DLD1 (cell line): ENCODE results near the gene SRPK3.

ENCODE experiments used
- in situ Hi-C: cut with HindIII; loops from 2 replicates; pipeline ENCODE4 v1.10.0; 2017; ENCODE audit warnings: low sequenced_read_pairs

The SRPK3 gene

DNA sequence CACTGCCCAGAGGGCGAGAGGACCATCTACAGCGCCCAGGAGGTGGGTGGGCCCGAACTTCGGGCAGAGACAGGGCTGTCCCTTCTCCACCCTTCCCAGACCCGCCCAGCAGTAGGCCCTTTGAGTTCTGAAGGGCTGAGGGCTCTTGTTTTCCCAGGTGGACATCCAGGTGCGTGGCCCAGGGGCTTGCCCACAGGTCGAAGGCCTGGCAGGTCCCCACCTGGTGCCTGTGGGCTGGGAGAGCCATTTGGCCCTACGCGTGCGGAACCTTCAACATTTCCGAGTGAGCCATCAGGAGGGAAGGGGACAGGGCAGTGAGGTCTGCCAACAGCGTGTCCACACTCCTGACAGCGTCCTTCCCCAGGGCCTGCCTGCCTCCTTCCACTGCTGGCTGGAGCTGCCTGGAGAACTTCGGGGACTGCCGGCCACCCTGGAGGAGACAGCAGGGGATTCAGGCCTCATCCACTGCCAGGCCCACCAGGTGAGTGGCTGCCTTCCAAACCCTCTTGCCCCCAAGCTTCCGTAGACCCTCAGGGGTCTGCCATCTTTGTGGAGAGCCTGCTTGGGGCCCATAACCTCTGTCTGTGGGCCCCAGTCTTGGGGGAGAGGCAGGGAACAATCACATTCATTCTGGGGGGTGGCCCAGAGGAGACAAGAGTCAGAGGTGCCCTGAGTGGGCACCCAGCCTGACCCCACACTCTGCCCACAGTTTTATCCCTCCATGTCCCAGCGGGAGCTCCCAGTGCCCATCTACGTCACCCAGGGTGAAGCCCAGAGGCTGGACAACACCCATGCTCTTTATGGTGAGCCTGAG is 10.0 kb upstream of the SRPK3 start:
- in situ Hi-C loops: no loop called here

DNA sequence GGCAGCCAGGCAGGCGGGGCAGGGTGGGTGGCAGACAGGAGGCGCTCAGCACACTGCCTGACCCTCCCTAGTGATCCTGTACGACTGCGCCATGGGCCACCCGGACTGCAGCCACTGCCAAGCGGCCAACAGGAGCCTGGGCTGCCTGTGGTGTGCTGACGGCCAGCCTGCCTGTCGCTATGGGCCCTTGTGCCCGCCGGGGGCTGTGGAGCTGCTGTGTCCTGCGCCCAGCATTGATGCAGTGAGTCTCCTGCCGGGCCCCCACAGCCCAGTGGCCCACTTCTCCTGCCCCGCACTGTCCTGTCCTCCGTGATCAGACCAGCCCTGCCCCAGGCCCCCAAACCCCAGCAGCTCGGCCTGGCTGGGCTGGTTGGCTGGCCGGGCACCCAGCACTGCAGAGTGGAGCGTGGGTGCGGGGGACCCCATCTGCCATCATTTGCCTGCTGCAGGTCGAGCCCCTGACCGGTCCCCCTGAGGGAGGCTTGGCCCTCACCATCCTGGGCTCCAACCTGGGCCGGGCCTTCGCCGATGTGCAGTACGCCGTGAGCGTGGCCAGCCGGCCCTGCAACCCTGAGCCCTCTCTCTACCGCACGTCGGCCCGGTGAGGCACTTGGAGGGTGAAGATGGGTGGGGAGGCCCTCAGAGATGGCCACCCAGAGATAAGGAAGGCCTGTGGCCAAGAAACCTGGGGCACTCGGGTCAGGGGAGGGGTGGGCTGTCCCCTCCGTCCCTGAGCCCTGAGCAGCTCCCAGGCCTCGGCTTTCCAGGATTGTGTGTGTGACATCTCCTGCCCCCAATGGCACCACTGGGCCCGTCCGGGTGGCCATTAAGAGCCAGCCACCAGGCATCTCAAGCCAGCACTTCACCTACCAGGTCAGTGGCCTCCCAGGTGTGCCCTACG is 9.2 kb upstream of the SRPK3 start:
- in situ Hi-C loops: no loop called here

DNA sequence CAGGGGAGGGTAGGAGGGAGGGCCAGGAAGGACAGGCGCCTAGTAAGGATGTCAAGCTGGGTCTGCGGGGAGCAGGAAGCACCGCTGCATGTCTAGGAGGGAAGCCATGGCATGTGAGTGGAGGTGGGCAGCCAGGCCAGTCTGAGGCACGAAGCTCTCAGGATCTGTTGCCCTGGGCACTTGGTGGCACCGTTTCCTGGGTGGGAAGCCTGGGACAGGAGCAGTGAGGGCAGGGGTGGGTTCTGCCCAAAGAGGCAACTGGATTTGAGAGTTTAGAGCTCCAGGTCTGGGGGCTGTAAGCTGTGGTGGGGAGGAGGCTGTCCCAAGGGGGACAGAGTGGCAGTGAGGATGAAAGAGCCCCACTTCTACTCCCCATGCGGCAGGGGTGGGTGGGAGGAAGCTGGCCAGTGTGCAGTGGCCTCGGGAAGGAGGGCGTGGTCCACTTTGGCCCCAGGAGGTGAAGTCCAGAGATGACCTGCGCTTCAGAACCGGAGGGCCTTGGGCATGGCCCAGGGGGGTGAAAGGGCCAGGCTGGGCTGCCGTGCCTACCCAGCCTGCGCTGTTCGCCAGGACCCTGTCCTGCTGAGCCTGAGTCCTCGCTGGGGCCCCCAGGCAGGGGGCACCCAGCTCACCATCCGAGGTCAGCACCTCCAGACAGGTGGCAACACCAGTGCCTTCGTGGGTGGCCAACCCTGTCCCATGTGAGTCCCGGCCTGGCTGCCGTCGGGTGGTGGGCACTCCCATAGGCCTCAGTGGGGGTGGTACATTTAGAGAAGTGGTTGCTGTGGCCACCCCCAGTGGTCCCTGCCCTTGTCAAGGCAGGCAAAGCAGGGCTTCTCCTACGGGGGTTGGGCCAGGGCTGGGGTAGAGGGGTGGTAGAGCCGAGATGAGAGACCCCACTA is 8.3 kb upstream of the SRPK3 start:
- in situ Hi-C loops: no loop called here

DNA sequence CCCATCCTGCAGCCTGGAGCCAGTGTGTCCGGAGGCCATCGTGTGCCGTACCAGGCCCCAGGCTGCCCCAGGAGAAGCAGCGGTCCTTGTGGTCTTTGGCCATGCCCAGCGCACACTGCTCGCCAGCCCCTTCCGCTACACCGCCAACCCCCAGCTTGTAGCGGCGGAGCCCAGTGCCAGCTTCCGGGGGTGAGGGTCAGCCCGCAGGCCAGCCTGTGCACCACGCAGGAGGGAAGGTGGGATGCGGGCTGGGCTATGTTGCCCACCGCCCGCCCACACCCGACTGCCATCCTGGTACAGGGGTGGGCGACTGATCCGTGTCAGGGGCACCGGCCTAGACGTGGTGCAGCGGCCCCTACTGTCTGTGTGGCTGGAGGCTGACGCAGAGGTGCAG is 7.6 kb upstream of the SRPK3 start:
- in situ Hi-C loops: no loop called here

DNA sequence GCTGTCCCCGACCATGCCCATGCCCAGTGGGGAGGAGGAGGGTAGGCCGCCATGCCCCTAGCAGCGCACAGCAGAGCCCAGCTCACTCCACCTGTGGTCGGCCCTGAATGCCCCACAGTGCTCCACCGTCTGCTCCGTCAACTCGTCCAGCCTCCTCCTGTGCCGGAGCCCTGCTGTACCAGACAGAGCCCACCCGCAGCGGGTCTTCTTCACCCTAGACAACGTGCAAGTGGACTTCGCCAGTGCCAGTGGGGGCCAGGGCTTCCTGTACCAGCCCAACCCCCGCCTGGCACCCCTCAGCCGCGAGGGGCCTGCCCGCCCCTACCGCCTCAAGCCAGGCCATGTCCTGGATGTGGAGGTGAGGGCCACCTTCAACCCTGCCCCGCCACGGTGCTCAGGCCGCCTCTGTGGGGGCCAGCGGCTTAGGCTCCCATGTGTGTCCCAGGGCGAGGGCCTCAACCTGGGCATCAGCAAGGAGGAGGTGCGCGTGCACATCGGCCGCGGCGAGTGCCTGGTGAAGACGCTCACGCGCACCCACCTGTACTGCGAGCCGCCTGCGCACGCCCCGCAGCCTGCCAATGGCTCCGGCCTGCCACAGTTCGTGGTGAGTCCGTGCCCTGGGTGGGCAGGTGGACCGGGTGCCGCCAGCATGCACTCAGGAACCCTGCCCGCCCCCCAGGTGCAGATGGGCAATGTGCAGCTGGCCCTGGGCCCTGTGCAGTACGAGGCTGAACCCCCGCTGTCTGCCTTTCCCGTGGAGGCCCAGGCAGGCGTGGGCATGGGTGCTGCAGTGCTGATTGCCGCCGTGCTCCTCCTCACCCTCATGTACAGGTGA is 6.9 kb upstream of the SRPK3 start:
- in situ Hi-C loops: no loop called here

DNA sequence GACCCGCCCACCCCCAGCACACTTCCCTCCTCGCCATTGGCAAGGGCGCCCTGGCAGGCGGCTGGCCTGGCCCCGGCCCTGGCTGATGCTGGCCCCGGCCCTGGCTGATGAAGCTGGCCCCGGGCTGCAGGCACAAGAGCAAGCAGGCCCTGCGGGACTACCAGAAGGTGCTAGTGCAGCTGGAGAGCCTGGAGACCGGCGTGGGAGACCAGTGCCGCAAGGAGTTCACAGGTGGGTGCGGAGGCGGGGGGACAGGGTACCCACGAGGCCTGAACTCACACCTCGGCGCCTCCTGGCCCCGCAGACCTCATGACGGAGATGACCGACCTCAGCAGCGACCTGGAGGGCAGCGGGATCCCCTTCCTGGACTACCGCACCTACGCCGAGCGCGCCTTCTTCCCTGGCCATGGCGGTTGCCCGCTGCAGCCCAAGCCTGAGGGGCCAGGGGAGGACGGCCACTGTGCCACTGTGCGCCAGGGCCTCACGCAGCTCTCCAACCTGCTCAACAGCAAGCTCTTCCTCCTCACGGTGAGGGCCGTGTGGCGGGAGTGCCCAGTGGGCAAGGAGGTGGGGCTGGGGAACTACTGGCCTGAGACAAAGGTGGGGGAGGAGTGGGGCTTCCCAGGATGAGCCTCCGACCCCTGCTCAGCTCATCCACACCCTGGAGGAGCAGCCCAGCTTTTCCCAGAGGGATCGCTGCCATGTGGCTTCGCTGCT is 6.1 kb upstream of the SRPK3 start:
- in situ Hi-C loops: no loop called here

DNA sequence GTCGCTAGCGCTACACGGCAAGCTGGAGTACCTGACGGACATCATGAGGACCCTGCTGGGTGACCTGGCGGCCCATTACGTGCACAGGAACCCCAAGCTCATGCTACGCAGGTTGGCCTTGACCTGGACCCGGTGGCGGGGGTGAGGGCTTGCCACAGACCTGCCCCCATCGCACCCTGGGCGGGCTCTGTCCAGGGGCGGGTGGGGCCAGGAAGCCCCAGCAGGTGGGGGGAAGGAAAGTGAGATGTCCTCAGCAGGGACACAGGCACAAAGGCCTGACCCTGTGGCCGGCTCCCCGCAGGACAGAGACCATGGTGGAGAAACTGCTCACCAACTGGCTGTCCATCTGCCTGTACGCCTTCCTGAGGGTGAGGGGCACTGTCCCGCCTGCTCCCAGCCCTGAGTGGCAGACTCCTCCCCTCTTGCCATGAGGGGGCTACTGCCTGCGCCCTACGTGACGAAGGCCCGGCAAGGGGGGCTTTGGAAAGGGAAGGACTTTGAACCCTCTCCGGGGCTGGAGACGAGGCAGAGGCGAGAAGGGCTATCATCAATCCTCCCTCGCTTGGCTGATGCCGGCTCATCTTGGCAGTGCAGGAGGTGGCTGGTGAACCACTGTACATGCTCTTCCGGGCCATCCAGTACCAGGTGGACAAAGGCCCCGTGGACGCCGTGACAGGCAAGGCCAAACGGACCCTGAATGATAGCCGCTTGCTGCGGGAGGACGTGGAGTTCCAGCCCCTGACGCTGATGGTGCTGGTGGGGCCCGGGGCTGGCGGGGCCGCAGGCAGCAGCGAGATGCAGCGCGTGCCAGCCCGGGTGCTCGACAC is 5.3 kb upstream of the SRPK3 start:
- in situ Hi-C loops: no loop called here

DNA sequence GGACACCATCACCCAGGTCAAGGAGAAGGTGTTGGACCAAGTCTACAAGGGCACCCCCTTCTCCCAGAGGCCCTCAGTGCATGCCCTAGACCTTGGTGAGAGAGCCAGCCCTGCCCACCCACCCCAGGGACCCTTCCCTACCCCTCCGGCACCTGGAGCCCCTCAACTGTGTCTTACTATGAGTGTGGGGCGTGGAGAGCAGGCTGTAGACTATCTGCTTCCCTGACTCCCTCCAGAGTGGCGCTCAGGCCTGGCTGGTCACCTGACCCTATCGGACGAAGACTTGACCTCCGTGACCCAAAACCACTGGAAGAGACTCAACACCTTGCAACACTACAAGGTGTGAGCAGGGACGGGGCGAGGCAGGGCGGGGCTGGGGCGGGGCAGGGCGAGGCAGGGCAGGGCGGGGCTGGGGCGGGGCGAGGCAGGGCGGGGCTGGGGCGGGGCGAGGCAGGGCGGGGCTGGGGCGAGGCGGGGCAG is 4.7 kb upstream of the SRPK3 start:
- in situ Hi-C loops: no loop called here

DNA sequence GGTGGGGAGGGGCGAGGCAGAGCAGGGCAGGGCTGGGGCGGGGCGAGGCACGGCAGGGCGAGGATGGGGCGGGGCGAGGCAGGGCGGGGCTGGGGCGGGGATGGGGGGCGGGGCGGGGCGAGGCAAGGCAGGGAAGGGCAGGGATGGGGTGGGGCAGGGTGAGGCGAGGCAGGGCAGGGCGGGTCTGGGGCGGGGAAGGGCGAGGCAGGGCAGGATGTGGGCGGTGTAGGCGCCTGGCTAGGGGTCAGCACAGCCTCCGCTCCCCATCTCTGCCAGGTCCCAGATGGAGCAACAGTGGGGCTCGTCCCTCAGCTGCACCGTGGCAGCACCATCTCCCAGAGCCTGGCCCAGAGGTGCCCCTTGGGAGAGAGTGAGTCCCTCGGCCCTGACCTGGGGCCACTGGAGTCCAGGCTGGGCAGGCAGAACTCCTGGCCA is 4.2 kb upstream of the SRPK3 start:
- in situ Hi-C loops: no loop called here

DNA sequence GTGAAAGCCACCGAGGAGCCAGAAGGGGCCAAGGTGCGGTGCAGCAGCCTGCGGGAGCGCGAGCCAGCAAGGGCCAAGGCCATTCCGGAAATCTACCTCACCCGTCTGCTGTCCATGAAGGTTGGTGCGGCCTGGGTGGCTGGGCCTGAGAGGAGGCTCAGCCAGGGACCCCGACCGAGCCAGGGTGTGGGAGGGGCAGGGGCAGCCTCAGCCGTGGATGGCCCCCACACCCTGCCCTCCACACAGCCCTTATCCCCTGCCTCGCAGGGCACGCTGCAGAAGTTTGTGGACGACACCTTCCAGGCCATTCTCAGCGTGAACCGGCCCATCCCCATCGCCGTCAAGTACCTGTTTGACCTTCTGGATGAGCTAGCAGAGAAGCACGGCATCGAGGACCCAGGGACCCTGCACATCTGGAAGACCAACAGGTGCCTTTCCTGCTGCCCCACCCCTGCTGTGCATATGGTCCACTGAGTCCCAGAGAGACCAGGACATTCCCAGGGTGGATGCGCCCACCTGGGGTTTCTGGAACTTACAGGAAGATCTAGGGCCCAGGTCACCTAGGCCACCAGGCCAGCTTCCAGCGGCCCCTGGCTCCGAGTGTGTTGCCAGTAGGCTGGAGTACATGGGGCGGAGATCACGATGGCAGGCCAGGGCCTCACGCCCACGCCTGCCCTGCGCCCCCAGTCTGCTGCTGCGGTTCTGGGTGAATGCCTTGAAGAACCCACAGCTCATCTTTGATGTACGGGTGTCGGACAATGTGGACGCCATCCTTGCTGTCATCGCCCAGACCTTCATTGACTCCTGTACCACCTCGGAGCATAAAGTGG is 3.4 kb upstream of the SRPK3 start:
- in situ Hi-C loops: no loop called here

DNA sequence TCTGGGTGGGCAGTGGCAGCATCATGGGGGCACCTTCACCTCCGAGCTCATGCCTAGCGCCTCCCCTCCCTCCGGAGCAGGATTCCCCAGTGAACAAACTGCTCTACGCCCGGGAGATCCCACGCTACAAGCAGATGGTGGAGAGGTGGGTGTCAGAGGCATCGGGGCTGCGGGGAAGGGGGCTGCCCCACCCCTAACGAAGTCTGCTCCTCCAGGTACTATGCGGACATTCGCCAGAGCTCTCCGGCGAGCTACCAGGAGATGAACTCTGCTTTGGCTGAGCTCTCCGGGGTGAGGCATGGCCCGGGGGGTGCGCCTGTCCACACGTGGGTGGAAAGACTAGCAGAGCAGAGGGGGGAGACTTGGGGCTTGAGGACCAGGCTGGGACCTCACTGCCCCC is 2.7 kb upstream of the SRPK3 start:
- in situ Hi-C loops: no loop called here

DNA sequence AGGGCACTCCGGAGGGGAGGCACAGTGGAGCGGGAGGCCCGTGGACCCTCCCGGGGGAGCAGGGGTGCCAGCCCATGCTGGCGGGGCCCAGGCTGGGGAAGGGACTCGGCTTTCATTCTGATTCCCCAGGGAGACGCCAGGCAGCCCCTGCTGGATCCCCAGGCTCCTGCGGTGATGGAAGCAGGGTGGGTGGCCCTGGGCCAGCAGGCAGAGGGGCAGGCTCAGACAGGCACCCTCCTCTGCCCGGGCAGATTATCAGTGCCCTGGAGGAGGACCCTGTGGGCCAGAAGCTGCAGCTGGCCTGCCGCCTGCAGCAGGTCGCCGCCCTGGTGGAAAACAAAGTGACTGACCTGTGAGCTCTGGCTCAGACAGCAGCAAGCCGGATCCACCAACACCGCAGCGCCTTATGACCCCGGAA is 2.1 kb upstream of the SRPK3 start:
- in situ Hi-C loops: no loop called here

DNA sequence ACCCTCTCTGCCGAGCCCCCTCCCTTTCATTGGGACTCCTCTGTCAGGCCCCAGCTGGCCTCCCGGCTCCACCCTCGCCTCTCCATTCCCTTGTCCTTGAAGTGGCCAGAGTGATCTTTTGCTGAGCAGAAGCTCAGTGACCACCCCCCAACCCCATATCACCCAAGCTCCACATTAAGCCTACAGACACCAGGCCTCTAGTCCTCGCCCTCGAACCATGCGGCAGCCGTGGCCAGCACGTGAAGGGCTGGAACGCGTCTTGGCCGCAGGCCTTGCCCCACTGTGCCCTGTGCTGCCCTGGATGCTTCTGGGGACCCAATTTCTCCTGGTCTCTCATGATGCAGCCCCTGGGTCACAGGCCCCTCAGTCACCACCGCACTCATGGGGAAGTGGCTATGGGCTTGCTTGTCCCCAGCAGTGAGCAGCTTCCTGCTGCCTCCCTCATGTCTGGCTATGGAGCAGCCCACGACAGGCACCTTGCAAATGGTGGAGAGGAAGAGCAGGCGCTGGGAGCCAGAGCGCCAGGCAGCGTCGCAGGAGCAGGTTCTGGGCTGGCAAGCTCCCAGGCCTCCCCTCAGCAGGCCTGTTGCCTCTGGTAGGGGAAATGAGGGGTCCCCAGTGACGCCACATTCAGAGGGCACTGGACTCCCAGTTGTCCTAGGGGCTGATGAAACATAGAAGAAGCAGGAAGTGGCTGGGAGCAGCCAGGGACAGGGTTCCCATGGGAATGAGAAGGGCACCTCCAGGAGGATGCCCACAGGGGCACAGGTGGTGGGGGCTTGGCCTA is 757 bp upstream of the SRPK3 start:
- in situ Hi-C loops: no loop called here

DNA sequence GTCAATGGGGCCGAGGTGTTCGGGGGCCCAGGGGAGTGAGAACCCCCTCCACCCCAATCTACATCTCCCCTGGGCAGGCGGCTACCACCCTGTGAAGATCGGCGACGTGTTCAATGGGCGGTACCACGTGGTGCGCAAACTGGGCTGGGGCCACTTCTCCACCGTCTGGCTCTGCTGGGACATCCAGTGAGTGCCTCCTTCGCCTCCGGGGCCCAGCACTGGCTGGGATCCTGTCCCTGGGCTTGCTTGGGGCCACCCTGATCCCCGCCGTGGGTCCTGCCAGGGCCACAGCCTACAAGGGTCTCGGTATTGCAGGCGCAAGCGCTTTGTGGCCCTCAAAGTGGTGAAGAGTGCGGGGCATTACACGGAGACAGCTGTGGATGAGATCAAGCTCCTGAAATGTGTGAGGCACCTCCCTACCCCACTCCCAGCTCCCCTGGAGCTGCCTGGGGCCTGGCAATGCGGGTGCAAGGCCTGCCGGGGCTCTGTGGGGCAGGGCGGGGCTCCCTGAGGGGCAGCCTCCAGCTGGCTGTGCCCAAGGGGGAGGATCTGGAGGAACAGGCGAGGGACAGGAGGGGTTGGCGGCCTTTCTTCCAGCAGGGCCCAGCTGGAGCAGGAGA is 697 bp downstream of the SRPK3 start:
- in situ Hi-C loops: no loop called here

DNA sequence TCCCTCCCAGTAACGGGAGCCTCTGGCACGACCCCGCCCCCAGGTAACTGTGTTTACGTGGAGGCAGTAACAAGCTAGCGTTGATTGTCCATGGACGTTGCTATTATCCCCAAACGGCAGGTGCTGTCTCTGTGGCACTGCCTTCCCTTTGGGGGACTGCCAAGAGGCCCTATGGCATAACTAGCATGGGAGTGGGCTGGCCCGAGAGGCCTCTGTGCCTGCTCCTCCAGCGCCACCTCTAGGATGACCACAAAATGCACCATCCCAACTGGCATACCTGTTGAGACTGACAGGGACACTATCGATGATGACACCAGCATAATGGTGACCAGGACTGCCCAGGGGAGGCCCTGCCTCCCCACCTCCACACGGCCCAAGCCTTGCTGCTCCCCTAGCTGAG is 1.5 kb downstream of the SRPK3 start:
- in situ Hi-C loops: no loop called here

DNA sequence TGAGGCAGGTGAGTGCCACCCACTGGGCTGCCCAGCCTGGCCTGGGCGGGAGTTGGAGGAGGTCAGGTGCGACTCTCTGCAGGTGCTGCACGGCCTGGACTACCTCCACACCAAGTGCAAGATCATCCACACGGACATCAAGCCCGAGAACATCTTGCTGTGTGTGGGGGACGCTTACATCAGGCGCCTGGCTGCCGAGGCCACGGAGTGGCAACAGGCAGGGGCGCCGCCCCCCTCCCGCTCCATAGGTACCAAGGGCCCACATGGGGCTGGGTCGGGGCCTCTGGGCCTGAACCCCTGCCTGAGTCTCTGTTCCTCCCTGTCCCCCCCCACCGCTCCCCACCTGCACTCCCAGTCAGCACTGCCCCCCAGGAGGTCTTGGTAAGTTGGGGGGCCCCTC is 2.0 kb downstream of the SRPK3 start:
- in situ Hi-C loops: no loop called here
